Astrocyte of the cerebellum (primary cell): Measurements from ENCODE around the gene KIF26A.

Source experiments
- DNase-seq: peaks from one replicate; pipeline ENCODE4 v3.0.0-alpha.2; 2011; ENCODE audit warnings: low read depth
- H3K4me3 ChIP-seq: 2 replicates; pipeline ENCODE4 v1.5.1; 2011; ENCODE audit warnings: mild to moderate bottlenecking, low read depth, low read length, moderate library complexity
- in situ Hi-C: cut with HindIII; loops from 2 replicates; pipeline ENCODE4 v1.10.0; 2017; ENCODE audit warnings: low sequenced_read_pairs
- TF ChIP-seq, protein P1 (sequence below): IDR thresholded peaks from 2 replicates; pipeline ENCODE4 v1.5.1; 2012; ENCODE audit warnings: low read length, low read depth, moderate library complexity, mild to moderate bottlenecking; ENCODE audit errors: missing control alignments

The KIF26A gene

DNA sequence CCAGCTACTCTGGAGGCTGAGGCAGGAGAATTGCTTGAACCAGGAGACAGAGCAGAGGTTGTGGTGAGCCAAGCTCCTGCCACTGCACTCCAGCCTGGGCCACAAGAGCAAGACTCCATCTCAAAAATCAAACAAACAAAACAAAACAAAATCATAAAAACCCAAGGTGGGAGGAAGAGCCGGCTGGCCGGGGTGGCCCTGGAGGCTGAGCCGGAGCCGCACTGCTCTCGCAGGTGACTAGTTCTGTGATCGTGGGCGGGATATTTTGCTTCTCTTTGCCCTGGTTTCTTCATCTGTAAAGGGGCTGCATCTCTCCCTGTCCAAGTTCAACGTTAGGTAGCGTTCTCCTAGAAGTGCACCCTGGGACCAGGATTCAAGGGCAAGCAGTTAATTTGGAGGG is 73.4 kb downstream of the KIF26A start:
- H3K4me3 ChIP-seq: no peak overlapping the region
- in situ Hi-C loops: no loop called here
- DNase-seq: no peak
- TF ChIP-seq, protein P1, sequence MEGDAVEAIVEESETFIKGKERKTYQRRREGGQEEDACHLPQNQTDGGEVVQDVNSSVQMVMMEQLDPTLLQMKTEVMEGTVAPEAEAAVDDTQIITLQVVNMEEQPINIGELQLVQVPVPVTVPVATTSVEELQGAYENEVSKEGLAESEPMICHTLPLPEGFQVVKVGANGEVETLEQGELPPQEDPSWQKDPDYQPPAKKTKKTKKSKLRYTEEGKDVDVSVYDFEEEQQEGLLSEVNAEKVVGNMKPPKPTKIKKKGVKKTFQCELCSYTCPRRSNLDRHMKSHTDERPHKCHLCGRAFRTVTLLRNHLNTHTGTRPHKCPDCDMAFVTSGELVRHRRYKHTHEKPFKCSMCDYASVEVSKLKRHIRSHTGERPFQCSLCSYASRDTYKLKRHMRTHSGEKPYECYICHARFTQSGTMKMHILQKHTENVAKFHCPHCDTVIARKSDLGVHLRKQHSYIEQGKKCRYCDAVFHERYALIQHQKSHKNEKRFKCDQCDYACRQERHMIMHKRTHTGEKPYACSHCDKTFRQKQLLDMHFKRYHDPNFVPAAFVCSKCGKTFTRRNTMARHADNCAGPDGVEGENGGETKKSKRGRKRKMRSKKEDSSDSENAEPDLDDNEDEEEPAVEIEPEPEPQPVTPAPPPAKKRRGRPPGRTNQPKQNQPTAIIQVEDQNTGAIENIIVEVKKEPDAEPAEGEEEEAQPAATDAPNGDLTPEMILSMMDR: no peak

DNA sequence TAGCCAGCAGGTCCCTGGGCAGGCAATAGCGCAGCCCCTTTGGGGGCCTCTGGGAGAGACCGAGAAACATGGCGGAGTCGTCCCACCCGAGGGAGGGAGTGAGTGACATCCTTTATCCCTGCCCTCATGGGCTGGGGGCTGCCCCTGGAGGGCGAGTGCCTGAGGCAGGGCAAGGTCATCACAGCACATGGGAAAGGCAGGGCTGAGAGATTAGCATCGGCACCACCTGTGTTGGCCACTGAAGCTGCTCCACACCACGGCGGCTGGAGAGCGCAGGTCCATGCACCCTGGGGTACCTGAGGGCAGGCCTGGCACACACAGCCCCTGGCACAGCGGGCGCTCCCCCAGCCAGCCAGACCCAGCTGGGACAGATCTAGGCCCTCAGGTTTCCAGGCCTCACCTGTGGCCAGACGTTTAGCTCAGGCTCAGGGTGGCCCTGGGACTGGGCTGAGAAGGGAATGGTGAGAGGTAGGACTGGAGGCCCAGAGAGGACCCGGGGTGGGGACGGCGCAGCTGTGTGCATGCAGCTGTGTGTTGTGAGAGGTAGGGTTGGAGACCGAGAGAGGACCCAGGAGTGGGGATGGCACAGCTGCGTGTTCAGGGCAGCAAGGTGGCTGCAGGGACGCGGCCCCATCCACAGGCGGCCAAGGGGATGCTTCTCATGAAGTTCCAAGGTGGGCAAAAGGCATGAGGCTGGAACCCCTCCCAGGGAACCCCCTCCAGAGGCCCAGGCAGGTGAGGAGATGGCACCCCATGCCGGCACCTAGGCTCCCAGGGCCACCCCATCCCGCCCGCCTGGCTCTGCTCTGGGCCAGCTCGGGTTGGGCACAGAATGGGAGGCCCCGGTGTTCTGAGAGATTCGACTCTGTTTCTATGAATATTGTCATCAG is 74.1 kb downstream of the KIF26A start:
- DNase-seq: no peak
- in situ Hi-C loops: no loop called here
- H3K4me3 ChIP-seq: no peak overlapping the region
- TF ChIP-seq, protein P1: no peak

DNA sequence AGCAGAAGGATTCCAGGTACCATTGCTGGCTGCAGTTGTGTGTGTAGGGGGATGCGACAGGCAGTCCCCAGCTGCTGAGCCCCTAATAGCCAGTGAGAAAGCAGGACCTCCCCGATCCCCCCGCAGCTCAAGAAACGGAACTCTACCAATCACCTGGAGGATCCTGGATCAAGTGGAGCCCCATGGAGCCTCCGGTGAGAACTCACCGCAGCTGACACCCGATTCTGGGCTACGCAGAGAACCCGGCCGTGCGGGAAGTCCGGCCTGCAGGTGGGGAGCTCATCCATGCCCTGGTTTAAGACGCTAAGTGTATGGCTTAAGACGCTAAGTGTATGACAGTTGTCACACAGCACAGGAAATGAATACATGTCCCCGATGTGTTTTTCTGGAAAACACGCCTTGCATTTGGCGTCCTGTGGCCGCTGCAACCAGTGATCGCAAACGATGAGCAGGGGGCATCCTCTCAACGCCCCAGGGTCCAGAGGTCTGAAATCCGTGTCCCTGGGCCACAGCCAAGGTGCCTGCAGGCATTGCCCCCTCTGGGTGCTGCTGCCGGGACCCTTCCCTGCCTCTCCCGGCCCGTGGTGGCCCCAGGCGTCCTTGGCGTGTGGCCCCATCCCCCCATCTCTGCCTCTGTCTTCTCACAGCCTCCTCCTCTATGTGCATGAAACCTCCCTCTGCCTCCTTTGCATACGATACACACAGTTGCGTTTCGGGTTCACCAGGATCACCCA is 75.1 kb downstream of the KIF26A start:
- no peak overlapping the region for H3K4me3 ChIP-seq
- TF ChIP-seq, protein P1: no peak
- DNase-seq: no peak
- in situ Hi-C loops: no loop called here

DNA sequence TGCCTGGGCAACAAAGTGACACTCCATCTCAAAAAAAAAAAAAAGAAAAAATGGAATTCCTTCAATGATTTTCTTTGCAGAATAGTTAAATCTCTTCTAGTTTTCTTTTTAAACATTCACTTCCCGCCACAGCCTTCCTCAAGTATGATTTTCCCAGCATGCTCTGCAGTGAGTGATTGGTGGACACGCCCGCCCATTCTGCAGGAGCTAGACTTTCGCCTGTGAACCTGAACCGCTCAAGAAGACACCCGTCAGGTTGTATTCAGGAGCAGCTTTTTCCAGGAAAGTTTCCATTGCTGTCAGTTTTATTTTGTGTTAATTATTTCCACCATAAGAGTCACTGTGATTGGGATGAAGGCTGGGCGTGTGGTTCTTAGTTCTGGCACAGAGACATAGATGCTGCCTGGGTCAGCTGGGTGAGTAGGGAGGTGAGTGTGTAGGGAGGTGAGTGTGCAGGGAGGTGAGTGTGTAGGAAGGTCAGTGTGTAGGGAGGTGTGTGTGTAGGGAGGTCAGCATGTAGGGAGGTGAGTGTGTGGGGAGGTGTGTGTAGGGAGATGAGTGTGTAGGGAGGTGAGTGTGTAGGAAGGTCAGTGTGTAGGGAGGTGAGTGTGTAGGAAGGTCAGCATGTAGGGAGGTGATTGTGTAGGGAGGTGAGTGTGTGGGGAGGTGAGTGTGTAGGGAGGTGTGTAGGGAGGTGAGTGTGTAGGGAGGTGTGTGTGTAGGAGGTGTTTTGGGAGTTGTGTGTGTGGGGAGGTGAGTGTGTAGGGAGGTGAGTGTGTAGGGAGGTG is 76.2 kb downstream of the KIF26A start:
- in situ Hi-C loops: no loop called here
- TF ChIP-seq, protein P1: no peak

DNA sequence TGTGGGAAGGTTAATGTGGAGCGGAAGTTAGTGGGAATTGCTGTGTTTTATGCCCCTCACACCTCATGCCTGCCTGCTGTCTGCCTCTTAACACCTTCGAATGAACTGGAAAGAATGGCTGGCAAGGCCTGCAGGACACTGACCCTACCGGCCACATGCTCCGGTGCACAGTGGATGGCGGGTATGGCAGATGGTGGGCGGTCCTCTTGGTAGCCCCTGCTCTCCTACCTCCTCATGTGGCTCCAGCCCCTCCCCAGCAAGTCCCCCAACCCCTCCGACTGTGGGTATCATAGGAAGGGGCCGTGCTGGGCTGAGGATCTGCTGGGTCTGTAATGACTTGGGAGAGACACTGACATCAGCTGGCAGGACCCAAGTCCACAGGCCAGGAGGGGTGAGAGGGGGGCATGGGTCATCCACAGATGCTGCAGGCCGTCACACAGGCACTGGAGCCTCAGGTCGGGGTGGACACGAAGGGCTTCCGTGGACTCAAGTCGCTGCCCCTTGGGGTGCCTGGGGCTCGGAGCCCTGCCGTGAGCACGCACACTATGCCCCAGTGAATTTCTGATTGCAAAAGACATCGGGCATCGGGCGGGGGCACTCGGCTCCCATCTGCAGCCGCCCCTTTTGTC is 77.4 kb downstream of the KIF26A start:
- H3K4me3 ChIP-seq: no peak overlapping the region
- in situ Hi-C loops: no loop called here
- no peak for DNase-seq
- TF ChIP-seq, protein P1: no peak

More for the DNA sequence above, 76.2 kb downstream of the KIF26A start:
- DNase-seq: no peak
- no peak overlapping the region for H3K4me3 ChIP-seq

DNA sequence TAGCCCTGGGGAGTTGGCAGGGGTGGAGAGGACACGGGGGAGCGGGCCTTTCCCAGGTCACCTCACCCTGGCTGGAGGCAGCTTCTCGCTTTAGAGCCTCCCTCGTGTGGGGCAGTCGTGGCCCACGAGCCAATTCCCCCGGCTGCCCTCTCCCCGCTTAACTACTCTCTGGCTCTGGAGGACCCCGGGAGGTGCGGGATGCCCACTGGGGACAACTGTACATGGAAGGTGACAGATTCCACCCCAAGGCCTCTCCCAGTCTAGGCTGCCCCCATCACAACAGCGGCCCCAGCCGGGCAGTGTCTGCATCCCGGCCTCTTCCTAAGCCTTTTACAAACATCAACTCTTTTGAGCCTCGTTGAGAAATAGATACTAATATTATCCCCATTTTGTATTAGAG is 78.1 kb downstream of the KIF26A start:
- no peak overlapping the region for H3K4me3 ChIP-seq
- in situ Hi-C loops: no loop called here
- DNase-seq: no peak
- TF ChIP-seq, protein P1: no peak
